Measurements from ENCODE around the gene EPHB1. TPM values are rescaled to one million over a fixed set of nuclear protein-coding genes. Genes with fewer than 3 reads are reported as not detected.

EPHB1 gene
- total and polyA plus RNA-seq, 2 of the 13 experiments (the other 11 are each of a cell fraction or from before 2014, with no cell fraction given): 0.07 to 0.21 TPM

Small RNA genes within 50 kb of the gene (small RNA-seq; reads per million reads assigned to genes)
- gene RNA5SP141 (ENCODE audit: insufficient read depth in 2 of 3, insufficient read length in 3 of 3, low read depth in 2 of 3, low replicate concordance in 1 of 3) (0 reads per million in 3 experiments), gene RNU6-1174P (ENCODE audit: insufficient read depth in 2 of 3, insufficient read length in 3 of 3, low read depth in 2 of 3, low replicate concordance in 1 of 3) (0 reads per million in 3 experiments)

Other genes starting within 250 kb of the EPHB1 start
- gene KY, start 144.2 kb upstream of the EPHB1 start, total RNA-seq (2016; rRNA removed; fragmentation: Illumina TruSeq; extraction: Trizol): not detected in 2 replicates
- not detected in 2 replicates for gene KY, start 144.2 kb upstream of the EPHB1 start, polyA plus RNA-seq (2011; rRNA removed)